ENCODE data around the gene SHKBP1. TPM values are rescaled to one million over a fixed set of nuclear protein-coding genes. Genes with fewer than 3 reads are reported as not detected.
A peak's percentile ranks its signal among the peaks of the same experiment; 100 is the strongest.

Gene SHKBP1
- total and polyA plus RNA-seq, 9 of the 15 experiments (the other 6 are each of a cell fraction or from before 2014, with no cell fraction given): 1.2 to 58.1 (median 22.3) TPM

GRCh38 chr19:40607311-40608239 is 30.9 kb downstream of the SHKBP1 start (continued):
- no peak for TF ChIP-seq SIX5 (IDR thresholded peaks at IDR 0.05; ENCODE audit: borderline replicate concordance in 1 of 2, insufficient read depth in 1 of 2, low read depth in 1 of 2, low read length in 2 of 2)
- no peak for TF ChIP-seq ZNF347 (CRISPR knock-in tag; IDR thresholded peaks at IDR 0.05; ENCODE audit: low read depth)
- no peak for TF ChIP-seq CBX5 (IDR thresholded peaks at IDR 0.05; ENCODE audit: borderline replicate concordance, low read depth)
- no peak for TF ChIP-seq LARP7 (IDR thresholded peaks at IDR 0.05)
- peak; percentile 18 for TF ChIP-seq RBM22 (IDR thresholded peaks at IDR 0.05; ENCODE audit: low read depth, low read length, poor library complexity, severe bottlenecking)
- no peak for TF ChIP-seq TAF9B (IDR thresholded peaks at IDR 0.05; ENCODE audit: partially characterized antibody)
- no peak for TF ChIP-seq CBFB (CRISPR knock-in tag; IDR thresholded peaks at IDR 0.05)
- no peak for TF ChIP-seq TOE1 (IDR thresholded peaks at IDR 0.05; ENCODE audit: borderline replicate concordance)
- TF ChIP-seq TOE1 (CRISPR knock-in tag; IDR thresholded peaks at IDR 0.05; ENCODE audit: borderline replicate concordance, low read depth): no peak
- no peak for TF ChIP-seq ZNF551 (CRISPR knock-in tag; IDR thresholded peaks at IDR 0.05)
- no peak for TF ChIP-seq EZH2 (IDR thresholded peaks at IDR 0.05; ENCODE audit: borderline replicate concordance, low read depth, low read length)
- peak; percentile 93 for TF ChIP-seq MGA (IDR thresholded peaks at IDR 0.05)
- TF ChIP-seq NFIC (IDR thresholded peaks at IDR 0.05): peak; percentile 30; the same call in 1 of the 2 replicates

All from K562 (cell line).